ENCODE data around the gene PYROXD2.

PYROXD2 gene

GRCh38 chr10:98424295-98425254 is 9.6 kb upstream of the PYROXD2 start:
- DNase-seq: no peak
- Histone ChIP-seq H3K4me1 (peaks cover 6% of the 10 kb centered on the region), H3K4me3 (ENCODE audit: low read depth, low read length) (no peak overlapping the region), H3K36me3 (no peaks in the 10 kb centered on the region), H3K27me3 (no peaks in the 10 kb centered on the region), H3K9me3 (no peaks in the 10 kb centered on the region)
- TF ChIP-seq, protein P1, sequence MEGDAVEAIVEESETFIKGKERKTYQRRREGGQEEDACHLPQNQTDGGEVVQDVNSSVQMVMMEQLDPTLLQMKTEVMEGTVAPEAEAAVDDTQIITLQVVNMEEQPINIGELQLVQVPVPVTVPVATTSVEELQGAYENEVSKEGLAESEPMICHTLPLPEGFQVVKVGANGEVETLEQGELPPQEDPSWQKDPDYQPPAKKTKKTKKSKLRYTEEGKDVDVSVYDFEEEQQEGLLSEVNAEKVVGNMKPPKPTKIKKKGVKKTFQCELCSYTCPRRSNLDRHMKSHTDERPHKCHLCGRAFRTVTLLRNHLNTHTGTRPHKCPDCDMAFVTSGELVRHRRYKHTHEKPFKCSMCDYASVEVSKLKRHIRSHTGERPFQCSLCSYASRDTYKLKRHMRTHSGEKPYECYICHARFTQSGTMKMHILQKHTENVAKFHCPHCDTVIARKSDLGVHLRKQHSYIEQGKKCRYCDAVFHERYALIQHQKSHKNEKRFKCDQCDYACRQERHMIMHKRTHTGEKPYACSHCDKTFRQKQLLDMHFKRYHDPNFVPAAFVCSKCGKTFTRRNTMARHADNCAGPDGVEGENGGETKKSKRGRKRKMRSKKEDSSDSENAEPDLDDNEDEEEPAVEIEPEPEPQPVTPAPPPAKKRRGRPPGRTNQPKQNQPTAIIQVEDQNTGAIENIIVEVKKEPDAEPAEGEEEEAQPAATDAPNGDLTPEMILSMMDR (IDR thresholded peaks at IDR 0.05; ENCODE audit: low read depth, low read length): no peak

- Histone ChIP-seq H3K4me1 (peaks cover 6% of the 10 kb centered on the region), H3K9me3 (no peaks in the 10 kb centered on the region), H3K27me3 (no peaks in the 10 kb centered on the region), H3K36me3 (no peaks in the 10 kb centered on the region), H3K4me3 (ENCODE audit: low read depth, low read length) (no peak overlapping the region)
- TF ChIP-seq, protein P1 (IDR thresholded peaks at IDR 0.05; ENCODE audit: low read depth, low read length): no peak
- DNase-seq: no peak
These were observed 8.7 kb upstream of the PYROXD2 start for GRCh38 chr10:98423691-98424120.

DNA sequence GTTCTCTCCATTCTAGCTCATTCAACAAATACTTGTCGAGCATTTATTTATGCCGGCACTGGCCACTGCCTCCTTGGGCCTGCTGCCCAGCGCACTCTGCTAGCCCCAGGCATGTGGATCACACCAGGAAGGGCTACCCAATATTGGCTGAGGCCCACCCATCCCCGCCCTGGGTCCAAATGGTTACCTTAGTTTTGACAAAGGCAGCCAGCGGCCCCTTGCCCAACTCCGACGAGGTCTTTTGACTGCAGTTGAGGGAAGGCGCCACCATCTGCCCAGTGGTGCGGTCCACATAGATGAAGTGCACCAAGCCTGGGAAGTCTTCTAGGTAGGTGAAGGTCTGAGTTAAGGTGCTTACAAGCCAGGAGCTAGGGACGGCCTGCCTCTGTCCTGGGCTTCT is 7.2 kb upstream of the PYROXD2 start:
- Histone ChIP-seq H3K9me3 (no peaks in the 10 kb centered on the region), H3K27me3 (no peaks in the 10 kb centered on the region), H3K36me3 (no peaks in the 10 kb centered on the region), H3K4me3 (ENCODE audit: low read depth, low read length) (no peak overlapping the region), H3K4me1 (peaks cover 6% of the 10 kb centered on the region)
- DNase-seq: no peak
- TF ChIP-seq, protein P1 (IDR thresholded peaks at IDR 0.05; ENCODE audit: low read depth, low read length): no peak

GRCh38 chr10:98420786-98421185 is 5.8 kb upstream of the PYROXD2 start:
- no peaks in the 10 kb centered on the region for H3K9me3 ChIP-seq
- no peaks in the 10 kb centered on the region for H3K27me3 ChIP-seq
- H3K4me3 ChIP-seq (ENCODE audit: low read depth, low read length): peak overlapping the region; percentile 8
- H3K4me1 ChIP-seq: peaks cover 6% of the 10 kb centered on the region
- H3K36me3 ChIP-seq: no peaks in the 10 kb centered on the region
- TF ChIP-seq, protein P1 (IDR thresholded peaks at IDR 0.05; ENCODE audit: low read depth, low read length): no peak
- peak; percentile 66 for DNase-seq

DNA sequence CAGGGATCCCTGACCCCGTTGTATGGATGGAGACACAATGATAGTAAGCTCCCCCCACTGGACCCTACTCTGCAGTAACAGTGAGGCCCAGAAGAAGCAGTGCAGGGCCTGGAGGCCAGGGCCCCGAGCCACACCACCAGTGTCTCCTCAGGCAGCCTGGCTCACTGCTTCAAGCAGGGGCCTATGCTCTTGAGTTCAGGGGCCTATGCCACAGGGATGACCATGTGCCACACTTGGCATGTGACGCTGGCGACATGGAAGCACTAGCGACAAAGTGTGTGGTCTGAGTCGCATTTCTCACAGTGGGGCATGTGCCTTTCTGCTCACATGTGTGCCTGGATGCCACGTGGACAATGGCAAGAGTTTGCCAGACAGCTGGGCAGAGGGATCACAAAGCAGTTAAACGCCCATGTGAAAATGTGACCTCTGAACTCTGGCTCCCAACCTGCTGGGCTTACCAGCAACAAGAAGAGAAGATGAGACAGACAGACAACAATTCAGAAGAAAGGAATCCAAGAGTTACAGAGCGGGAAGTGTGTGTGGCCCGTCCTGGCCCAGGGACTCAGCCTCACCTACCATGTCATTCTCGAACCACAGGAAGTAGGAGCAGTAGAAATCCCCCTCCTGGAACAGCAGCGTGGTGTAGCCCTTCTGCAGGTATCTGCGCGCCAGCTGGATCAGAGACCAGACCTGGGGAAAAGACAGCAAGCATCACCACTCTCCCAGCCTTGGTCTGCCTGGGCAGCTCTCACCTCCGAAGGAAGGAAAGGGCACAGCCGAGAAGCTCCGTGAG is 4.7 kb upstream of the PYROXD2 start:
- Histone ChIP-seq H3K4me3 (ENCODE audit: low read depth, low read length) (no peak overlapping the region), H3K27me3 (no peaks in the 10 kb centered on the region), H3K4me1 (peaks cover 12% of the 10 kb centered on the region), H3K36me3 (no peaks in the 10 kb centered on the region), H3K9me3 (no peaks in the 10 kb centered on the region)
- TF ChIP-seq, protein P1 (IDR thresholded peaks at IDR 0.05; ENCODE audit: low read depth, low read length): no peak
- DNase-seq: no peak
